Activated CD8-positive, alpha-beta memory T cell treated with anti-CD3 and anti-CD28 coated beads for 4 hours (primary cell): ENCODE results near the gene TMEM117.
"Not testable (repeated sequence)": the region's sequence is repeated elsewhere in the genome, so short reads cannot be mapped to it uniquely, and the experiment has no call there.

Experiments
- DNase-seq, 2 donors: peaks; one replicate each; pipeline ENCODE4 v3.0.0-alpha.2; 2020; ENCODE audit warnings: low read depth in 2 of 2

Gene TMEM117

DNA sequence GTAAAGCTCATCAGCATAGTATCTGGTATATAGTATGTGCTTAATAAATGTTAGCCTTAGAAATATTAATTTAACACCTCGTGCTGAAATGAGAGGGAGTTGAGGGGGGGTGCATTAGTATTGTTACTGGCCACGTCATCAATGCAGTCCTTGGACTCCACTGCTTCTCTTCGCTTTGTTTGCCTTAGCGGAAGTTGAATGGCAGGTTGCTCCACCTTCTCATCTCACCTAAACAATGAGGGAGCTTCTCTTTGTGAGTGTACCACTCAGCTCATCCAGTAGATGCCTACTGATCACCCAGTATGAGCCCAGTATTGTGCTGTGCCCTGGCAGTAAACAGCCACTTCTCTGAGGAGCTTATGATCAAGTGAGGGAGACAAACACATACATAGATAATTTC lies 4.5 kb downstream of the TMEM117 start:
- DNase-seq: no peak

DNA sequence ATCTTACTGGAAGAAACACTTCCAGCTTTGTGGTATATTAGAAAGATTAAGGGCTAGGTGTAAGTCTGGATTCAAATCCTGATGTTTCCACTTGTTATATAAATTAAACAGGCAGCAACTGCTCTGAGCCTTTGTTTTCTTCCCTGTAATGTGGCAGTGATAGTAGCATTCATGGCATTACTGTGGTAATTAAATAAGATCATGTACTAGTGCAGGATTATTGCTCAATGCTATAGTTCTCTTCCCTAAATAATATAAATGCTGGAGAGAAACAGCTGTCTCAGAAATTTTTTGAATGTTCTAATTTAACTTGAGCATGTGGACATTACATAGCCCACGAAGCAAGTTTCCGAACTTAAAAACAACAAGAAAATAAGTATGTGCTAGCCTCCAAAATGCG lies 5.4 kb downstream of the TMEM117 start:
- no peak for DNase-seq

- no peak for DNase-seq
Observed at GRCh38 chr12:43842259-43842658, 6.4 kb downstream of the TMEM117 start.

DNA sequence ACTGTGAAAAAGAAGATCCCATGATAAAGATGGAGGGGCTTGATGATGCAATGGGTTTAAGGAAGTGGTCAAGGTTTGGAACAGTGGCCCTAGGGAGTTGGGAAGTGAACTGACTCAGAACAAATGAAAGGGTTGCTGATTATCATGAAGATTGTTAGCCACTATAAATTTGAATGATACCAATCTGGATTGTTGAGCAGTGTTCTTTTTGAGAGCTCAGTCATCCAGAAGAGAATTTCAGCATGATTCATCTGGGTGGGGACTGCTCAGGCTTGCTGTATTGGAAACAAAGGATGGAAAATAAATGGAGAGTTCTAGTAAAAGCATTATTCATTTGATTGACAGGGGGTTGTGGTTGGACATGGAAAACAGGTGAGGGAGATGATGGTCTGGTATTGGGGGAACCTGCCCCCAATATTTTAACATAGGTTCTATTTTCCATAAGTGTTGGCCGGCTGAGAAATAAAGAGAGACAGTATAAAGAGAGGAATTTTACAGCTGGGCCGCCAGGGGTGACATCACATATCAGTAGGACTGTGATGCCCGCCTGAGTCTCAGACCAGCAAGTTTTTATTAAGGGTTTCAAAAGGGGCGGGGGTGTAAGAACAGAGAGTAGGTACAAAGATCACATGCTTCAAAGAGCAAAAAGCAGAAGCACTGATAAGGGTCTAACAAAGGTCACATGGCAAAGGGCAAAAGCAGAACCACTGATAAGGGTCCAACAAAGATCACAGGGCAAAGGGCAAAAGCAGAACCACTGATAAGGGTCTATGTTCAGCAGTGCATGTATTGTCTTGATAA lies 11.7 kb downstream of the TMEM117 start:
- DNase-seq: not testable (repeated sequence)

GRCh38 chr12:43848226-43848507 lies 12.3 kb downstream of the TMEM117 start:
- DNase-seq: no peak

GRCh38 chr12:43848786-43849185 lies 12.9 kb downstream of the TMEM117 start:
- no peak for DNase-seq

DNA sequence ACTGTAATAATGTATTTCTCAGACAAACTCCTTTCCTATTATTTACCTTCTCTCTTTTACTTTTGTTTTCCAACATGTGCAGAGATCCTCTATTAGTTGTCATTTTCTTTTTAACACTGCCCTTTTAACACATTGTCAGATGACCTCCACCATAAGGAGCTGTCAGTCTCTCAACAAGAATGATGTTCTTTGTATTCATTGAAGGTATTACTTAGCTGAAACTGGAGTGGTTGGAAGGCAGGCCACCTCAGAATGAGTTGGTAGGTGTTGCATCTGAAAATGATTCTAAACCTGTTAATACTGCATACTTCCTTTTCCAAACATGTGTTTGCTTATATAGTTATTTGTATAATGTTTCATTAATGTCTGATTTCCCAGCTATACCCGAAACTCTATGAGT lies 16.9 kb downstream of the TMEM117 start:
- no peak for DNase-seq

DNA sequence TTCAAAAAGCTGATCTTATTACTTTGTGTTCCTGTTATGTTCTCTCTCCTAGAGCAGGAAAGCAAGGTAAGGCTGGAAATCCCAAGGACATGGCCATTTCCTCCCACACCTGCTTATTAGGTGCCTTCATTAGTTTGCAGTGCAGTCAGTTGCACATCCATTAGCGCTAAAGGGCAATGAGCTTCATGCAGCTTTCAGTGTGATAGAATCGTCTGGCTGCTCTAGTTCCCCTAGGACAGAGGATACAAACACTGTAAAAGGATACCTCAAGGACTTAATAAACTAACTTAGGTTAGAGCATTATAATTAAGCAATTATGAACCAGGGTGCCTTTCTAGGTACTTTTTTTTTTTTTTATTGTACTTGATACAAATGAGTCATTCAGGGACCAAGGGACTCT lies 21.1 kb downstream of the TMEM117 start:
- DNase-seq: no peak

DNA sequence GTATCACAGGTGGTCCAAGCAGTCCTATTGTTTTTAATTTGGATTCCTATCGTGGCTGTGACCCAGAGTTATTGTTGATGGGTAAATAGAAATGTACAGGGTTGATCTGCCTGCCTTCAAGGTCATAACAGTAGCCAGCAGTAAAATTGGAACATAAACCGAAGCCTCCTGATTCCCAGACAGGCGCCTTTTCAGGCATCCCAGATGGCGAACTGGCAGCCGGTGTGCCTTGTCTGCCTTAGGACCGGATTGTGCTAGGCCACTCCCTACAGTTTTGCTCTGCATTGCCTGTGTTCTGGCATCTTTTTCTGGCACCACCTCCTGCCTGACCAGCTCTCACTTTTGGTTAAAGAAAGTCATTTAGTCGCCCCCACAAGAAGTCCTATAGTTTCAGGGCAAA lies 22.2 kb downstream of the TMEM117 start:
- DNase-seq: no peak

GRCh38 chr12:43858991-43859390 lies 23.1 kb downstream of the TMEM117 start:
- DNase-seq: no peak

GRCh38 chr12:43861015-43861839 lies 25.3 kb downstream of the TMEM117 start:
- no peak for DNase-seq

- DNase-seq: no peak
Observed at GRCh38 chr12:43861840-43862150, 25.9 kb downstream of the TMEM117 start.

DNA sequence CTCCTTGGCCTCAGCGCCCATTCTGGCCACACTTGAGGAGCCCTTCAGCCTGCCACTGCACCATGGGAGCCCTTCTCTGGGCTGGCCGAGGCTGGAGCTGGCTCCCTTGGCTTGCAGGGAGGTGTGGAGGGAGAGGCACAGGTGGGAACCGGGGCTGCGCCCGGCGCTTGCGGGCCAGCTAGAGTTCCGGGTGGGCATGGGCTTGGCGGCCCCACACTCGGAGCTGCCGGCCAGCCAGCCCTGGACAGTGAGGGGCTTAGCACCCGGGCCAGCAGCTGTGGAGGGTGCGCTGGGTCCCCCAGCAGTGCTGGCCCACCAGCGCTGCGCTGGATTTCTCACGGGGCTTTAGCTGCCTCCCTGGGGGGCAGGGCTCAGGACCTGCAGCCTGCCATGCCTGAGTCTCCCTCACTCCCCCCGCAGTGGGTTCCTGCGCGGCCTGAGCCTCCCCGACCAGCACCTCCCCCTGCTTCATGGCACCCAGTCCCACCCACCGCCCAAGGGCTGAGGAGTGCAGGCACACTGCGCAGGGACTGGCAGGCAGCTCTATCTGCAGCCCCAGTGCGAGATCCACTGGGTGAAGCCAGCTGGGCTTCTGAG lies 28.0 kb downstream of the TMEM117 start:
- DNase-seq: no peak

- not testable (repeated sequence) for DNase-seq
Observed at GRCh38 chr12:43864557-43864956, 28.7 kb downstream of the TMEM117 start.

DNA sequence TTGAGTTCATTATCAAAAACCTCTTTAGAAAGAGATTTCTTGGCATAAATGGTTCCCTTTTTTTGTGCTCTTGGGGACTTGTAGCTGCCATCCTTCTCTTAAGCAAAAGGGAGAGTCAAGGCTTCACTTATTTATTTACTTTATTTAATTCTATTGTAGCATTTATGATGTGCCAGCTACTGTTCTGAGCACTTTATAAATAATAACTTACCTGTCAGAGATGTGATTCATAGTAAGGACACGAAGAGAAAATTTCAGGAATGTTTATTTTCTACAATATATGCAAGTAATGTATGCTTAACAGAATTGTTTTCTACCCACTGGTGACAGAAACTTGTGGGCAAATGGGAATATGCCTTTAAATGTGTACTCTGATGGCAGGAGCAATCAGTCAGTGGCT lies 33.3 kb downstream of the TMEM117 start:
- DNase-seq: no peak

DNA sequence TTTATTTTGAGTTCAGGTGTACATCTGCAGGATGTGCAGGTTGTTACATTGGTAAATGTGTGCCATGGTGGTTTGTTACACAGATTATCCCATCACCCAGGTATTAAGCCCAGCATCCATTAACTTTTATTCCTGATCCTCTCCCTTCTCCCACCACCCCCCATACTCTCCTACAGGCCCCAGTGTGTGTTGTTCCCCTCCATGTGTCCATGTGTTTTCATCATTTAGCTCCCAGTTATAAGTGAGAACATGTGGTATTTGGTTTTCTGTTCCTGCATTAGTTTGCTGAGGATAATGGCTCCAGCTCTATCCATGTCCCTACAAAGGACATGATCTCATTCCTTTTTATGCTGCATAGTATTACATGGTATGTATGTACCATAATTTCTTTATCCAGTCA lies 33.9 kb downstream of the TMEM117 start:
- not testable (repeated sequence) for DNase-seq

- DNase-seq: not testable (repeated sequence)
Observed at GRCh38 chr12:43871258-43871657, 35.4 kb downstream of the TMEM117 start.

GRCh38 chr12:43872396-43872795 lies 36.5 kb downstream of the TMEM117 start:
- no peak for DNase-seq

GRCh38 chr12:43878050-43878449 lies 42.2 kb downstream of the TMEM117 start:
- DNase-seq: no peak

GRCh38 chr12:43880547-43880946 lies 44.7 kb downstream of the TMEM117 start:
- DNase-seq: no peak

- no peak for DNase-seq
Observed at GRCh38 chr12:43882578-43883178, 46.8 kb downstream of the TMEM117 start.

DNA sequence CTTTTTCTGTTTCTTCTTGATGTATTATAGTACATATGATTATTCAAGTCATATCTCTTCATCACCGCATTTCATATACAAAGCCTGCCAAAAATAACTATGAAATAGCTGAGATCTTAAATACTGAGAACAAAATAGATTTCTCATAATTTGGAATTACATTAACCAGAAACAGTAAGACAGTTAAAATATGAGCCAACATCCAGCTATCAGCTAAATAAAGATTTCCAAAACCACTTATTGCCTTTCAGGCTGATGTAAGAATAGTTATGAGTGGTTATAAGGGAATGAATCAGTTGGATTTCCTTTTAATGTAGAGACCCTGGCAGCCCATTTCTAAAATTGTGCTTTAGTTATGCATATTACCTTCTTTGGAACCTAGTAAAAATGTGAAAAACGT lies 47.4 kb downstream of the TMEM117 start:
- no peak for DNase-seq

- no peak for DNase-seq
Observed at GRCh38 chr12:43883748-43884147, 47.9 kb downstream of the TMEM117 start.
